CD4-positive, alpha-beta T cell treated with Interleukin-12 subunit alpha and Interleukin-12 subunit beta, for 1 hour (primary cell): Measurements from ENCODE around the gene KRT85.
"Not testable (repeated sequence)": the region's sequence is repeated elsewhere in the genome, so short reads cannot be mapped to it uniquely, and the experiment has no call there.

Experiments
- DNase-seq: peaks from one replicate; pipeline ENCODE4 v3.0.0-alpha.2; 2020

Gene KRT85

DNA sequence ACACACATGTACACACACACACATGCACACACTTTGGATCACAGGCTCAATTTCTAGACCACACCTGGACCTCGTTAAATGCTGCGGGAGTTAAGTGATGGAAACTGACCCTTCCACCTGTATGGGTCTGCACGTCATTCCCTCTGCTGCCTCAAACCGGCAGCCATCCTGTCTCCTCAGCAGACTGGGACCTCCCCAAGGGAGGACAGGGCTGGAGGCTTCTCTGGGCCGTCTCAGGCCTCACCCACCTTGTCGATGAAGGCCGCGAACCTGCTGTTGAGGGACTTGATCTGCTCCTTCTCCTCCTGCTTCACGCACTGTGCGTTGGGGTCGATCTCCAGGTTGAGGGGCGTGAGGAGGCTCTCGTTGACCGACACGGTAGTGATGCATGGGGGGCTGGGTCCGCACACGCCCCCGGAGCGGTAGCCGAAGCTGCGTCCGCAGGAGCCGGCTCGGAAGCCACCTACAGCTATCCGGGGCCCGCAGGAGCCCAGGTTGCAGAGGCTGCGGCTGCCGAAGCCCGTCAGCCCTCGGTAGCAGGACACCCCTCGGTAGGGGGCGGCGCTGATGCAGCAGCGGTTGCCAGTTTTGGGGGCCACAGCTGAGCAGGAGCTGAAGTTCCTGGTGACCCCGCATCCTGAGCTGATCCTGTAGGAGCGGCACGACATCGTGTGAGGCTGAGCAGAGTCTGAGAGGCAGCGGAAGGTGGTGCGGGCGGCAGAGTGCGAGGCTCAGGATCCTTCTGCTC, at the start of gene KRT85:
TSS of gene KRT85 (minus strand) at position 744 of the 748 bp plus-strand sequence. CDS start at position 668, 76 bp downstream.
- DNase-seq, result no peak

DNA sequence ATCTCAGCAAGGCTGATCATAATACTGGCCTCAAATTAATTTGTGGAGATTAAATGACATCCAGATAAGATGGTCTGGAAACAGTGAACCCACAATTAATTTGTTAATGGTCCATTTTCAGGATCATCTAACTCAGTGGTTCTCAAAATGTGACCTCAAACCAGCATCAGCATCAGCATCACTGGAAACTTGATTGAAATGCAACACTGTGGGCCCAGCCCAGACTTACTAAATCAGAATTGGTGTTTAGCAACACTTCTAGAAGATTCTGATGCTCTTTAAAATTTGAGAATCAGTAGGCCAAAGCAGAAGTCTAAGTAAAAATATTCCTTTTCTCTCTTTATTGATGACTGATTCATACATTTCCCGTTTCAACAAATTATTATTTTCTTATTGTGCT, 49.5 kb upstream of the KRT85 start:
- no peak for DNase-seq

DNA sequence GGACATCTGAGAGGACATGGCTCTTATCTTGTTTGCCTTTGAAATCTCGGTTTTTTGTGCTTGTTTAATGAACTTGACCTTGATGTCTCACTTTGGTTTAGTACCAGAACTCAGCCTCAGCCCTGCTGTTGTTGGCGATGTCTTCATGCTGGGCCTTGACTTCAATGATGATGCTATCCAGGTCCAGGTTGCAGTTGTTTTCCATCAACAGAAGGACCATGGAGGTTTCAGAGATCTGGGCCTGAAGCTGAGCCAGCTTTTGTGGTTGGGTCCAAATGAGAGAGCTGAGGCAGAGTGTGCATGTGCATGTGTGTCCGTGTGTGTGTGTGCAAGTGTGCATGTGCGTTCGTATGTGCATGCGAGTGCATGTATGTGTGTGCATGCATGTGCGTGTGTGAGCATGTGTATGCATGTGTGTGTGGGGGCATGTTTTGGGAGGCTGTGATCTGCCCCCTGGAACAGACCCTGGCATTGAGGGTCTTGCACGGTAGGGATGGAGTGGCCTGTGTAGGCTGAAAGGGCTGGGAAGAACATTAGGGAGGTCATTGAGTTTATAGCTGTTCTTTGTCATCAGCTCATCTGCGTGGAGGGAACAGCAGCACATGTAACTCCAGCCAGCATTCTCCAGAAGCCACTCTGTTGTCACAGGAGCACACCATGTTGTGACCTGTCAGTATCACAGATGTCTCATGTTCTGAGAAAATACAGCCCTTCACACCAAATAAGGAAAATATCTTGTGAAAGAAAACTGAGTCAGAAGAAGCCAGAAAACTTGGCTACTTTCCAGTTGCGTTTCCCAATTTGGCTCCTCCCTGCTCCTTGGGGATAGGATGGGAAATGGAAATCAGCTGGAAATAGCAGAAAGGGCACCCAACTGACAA, 48.8 kb upstream of the KRT85 start:
- no peak for DNase-seq

- DNase-seq, result no peak
Observed at GRCh38 chr12:52414936-52415335, 47.7 kb upstream of the KRT85 start.

DNA sequence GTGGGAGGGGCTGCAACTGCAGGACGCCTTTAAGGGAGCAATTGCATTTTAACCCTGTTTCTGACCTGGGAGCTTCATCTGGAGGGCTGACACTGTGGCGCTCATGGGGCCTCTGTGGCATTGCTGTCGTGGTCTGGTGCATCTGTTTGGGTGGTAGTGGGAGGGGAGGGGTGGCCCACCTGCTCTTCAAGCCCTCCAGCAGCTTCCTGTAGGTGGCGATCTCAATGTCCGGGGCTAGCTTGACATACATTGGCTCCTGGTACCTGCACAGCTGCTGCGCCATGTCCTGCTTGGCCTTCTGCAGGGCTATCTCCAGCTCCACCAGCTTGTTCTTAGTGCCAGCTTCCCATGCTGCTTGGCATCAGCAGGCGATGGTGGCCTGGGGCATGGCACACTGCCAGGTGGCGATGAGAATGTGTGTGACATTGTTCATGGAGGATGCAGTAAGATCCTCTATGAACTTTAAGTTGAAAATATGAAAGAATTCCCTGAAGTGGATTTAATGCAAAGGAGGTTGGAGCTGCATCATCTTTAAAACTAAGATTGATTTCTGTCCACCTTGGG, 46.6 kb upstream of the KRT85 start:
- DNase-seq, result no peak

DNA sequence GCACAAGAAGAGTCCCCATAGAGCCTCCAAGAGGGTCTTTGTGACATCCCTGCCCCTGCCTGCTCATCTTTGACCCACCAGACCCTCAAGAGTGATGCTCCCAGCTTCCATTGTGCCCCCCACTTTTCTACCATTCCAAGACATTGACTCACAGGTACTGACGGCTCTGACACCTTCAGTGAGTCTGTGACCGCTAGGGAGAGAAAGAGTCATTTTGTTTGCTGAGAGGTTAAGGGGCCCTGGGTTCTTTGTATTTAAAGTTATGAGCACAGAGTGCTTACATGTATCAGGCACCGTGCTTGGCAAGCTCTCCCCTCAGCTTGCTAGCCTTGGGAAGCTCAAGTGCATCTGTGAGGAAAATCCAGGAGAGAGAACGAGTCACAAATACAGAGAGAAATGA, 45.9 kb upstream of the KRT85 start:
- DNase-seq, result no peak

DNA sequence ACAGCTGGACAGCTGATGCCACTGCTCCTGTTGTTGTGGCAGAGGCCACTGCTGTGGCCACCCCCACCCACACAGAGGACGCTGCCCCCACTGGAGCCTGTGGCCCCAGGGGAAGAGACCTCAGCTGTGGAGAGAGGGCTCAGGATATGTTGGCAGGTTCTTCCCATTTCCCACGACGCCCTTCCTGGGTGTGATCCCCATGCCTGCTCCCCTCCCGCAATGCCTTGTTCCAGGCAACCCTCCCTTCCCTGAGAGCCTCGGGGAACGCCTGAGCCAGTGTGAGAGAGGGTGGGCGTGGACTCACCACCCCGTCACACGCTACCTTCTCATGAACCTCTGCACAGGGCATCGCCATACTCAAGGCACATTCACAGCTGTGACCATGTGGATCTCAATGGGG, 44.5 kb upstream of the KRT85 start:
- DNase-seq, result no peak

DNA sequence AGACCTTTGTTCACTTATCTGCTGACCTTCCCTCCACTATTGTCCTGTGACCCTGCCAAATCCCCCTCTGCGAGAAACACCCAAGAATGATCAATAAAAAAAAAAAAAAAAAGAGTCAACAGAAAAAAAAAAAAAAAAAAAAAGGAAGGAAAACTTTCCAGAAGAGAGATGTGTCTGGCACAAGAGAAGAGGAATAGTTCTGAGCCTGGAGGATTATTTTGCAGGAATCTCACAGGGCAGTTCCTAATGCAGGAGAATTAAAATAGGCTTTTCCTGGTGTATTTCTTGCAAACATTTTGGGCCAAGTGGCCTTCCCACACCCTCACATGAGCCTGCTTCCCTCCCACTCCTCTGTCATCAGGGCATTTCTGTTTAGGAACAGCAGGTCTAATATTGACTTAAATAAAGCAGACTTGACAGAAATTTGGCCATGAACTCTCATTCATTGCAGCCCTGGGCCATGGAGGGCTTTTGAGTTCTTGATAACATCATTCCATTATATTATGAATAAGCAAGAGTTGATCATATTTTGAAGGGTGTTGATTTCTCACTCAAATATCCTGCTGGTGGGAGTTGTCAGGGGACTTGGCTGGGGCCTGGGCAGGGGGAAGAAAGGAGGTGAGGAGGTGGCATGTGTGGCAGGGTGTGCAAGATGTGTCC, 43.4 kb upstream of the KRT85 start:
- not testable (repeated sequence) for DNase-seq

GRCh38 chr12:52407918-52408317, 40.6 kb upstream of the KRT85 start:
- DNase-seq, result no peak

DNA sequence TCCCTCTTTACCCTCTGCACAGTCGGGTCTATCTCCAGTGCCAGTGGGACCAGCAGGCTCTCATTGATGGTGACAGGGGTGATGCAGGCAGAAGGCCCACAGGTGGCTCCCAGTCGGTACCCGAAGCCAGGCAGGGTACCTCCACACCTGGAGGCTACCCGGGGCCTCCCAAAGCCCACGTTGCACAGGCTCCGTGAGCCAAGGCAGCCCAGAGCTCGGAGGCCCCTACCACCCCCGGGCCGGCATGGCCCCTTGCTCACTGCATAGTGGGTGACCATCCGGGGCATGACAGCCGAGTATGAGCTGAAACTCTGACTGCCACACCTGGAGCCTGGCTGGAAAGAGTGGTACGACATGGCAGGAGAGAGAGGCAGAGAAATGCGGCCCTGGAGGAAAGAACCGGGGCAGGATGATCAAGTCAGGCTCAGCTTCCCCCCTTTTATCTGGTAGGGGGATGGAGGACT, 38.7 kb upstream of the KRT85 start, which contains the start of gene KRT82:
TSS of gene KRT82 (minus strand) at position 414 of the 464 bp plus-strand sequence. CDS start at position 356, 58 bp downstream.
- DNase-seq, result no peak

- DNase-seq, result no peak
Observed at GRCh38 chr12:52404951-52405350, 37.7 kb upstream of the KRT85 start.

- DNase-seq, result no peak
Observed at GRCh38 chr12:52403561-52403960, 36.3 kb upstream of the KRT85 start.

- DNase-seq, result no peak
Observed at GRCh38 chr12:52402873-52403540, 35.7 kb upstream of the KRT85 start.

- no peak for DNase-seq
Observed at GRCh38 chr12:52402377-52402776, 35.1 kb upstream of the KRT85 start.

DNA sequence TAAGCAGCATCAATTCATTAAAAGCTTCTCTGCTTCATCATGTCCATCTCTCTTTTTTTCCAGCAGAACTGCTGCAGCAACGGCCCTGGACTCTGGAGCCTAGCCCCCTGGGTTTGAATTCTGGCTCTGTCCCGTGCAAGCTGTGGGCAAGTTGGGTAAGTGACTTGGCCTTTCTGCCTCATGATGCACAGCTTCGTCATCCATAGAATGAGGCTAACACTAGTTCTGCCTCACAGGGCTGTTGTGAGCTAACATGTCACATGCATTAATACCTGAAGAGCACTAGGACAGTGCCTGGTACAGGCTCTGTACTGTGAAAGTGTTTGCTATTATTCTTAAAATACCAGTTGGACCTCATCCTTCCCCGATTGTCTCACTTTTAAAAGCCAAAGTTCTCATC, 34.6 kb upstream of the KRT85 start:
- no peak for DNase-seq

GRCh38 chr12:52401526-52401925, 34.2 kb upstream of the KRT85 start:
- no peak for DNase-seq

DNA sequence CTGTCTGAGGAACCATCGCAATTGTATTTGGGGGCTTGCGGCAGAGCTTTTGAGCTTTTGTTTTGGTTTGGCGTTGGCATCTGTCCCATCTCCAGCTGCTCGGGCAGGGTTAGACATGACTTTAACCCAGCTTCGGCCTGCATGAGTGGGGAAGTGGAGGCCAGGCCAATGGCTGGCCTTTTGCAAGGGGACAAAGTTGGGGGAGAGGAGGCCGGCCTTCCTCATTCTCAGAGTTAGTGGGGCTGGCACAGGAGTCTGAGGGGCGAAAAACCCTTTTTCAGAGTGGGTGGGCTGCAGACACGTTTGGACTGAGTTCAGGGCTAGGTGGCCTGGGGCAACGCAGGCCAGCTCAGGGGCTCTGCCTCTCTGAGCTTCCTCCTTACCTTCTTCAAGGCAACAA, 33.6 kb upstream of the KRT85 start:
- DNase-seq, result no peak

DNA sequence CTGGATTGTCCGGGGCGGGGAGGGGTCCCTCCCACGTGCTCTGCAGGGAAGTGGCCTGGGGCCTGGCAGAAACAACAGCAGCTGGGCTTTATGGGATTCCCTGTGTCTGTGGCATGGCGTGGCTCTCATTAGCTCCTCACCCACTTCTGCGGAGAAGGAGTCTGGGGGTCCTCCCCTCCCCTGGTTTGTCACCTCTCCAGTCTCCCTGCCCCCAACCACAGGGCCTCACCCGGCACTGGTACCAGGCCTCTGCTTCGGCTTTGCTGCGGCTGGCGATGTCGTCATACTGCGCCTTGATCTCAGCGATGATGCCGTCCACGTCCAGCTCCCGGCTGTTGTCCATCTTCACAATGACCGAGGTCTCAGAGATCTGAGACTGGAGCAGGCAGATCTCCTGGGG, 32.5 kb upstream of the KRT85 start:
- DNase-seq, result no peak

DNA sequence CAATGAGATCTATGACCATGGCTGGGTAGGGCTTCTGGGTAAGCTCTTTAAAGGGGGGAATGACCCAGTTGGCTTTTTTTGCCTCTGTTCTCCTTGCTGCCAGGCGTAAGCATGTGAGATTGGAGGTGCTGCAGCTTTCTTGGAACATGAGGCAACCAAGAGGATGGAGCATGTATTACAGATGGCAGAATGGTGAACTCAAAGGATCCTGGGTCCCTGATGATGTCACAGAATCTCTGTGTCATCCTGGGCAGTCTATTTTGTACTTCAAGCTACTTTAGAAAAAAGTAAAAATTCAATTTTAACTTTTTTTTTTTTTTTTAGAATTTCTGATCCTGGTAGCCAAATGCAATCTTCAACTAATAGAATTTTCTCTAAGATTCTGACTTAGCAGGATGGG, 30.9 kb upstream of the KRT85 start:
- no peak for DNase-seq

DNA sequence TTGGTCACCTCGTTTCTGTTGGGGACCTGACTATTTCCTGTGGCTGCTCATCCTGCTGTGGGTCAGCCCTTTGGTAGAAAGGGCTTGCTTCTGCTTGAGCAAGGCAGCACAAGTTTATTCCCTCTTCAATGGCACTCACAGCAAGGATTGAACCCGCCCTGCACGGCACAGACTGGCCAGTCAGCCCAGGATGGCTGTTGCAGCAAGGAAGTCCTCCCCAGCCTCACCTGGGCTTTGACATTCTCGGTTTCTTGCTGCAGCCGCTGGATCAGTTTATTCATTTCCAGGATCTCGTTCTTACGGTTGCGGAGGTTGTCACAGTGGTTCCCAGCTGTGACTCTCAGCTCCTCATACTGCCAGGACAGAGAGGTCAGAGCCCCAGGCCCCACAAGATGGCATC, 29.4 kb upstream of the KRT85 start:
- no peak for DNase-seq

GRCh38 chr12:52395761-52396434, 28.6 kb upstream of the KRT85 start:
- DNase-seq, result no peak

DNA sequence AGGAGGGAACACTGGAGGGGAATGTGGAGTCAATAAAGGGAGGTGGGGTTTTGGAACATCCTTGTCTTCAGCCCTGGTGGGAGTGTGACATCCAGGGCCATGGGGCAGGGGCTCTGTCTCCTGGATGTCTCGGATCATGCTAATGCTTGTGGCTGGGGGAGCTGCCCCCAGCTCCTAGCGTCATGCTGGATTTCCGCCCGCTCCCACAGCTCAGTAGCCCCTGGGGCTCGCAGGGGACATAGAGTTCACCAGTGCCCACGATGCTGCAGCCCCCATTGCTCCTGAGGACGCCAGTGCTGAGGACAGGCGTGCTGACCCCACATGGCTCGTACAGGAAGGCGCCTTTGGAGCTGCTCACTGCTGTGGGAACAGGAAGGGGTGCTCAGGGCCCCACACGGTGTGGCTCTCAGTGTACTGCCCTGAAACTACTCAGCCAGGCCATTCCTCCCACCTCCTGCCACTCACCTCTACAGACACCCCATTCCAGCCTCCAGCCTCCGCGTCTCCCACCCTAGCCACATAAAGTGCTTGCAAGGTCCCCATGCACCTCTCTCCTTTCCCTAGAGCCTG, 27.6 kb upstream of the KRT85 start:
- no peak for DNase-seq
